ENCODE data around the gene ADK. TPM values are rescaled to one million over a fixed set of nuclear protein-coding genes. Genes with fewer than 3 reads are reported as not detected.

The ADK gene
- total RNA-seq, 4 donors from 2014 or later: 42.3 to 46.3 (median 42.9) TPM

- TF ChIP-seq CTCF (IDR thresholded peaks at IDR 0.05) (no peak), POLR2A (IDR thresholded peaks at IDR 0.05) (no peak)
- WGBS, 2 donors: 79 to 84% methylated on average over 2 of the region's 2 CpGs
- no peak overlapping the region for H3K4me3 ChIP-seq (ENCODE audit: low read depth, poor library complexity, severe bottlenecking)
- intact Hi-C loops (cut with DNase I; ENCODE audit: low total_unique reads): loop anchor here (10.0 kb wide), 1 partner anchor 547 kb away; no protein-coding TSS in a partner anchor
- no peak for DNase-seq (ENCODE audit: low spot score in 2 of 2)
Measured at GRCh38 chr10:74381291-74381853, 230.4 kb downstream of the ADK start.

- WGBS, 2 donors: 81 to 90% methylated on average over 1 of the region's 1 CpG
- no peak for TF ChIP-seq CTCF (IDR thresholded peaks at IDR 0.05)
- no peak for TF ChIP-seq POLR2A (IDR thresholded peaks at IDR 0.05)
- intact Hi-C loops (cut with DNase I; ENCODE audit: low total_unique reads): loop anchor here (10.0 kb wide), 1 partner anchor 548 kb away; no protein-coding TSS in a partner anchor
- DNase-seq (ENCODE audit: low spot score in 2 of 2): no peak
- H3K4me3 ChIP-seq (ENCODE audit: low read depth, poor library complexity, severe bottlenecking): no peak overlapping the region
Measured at GRCh38 chr10:74382663-74383062, 231.6 kb downstream of the ADK start.

GRCh38 chr10:74383642-74384041, 232.6 kb downstream of the ADK start:
- intact Hi-C loops (cut with DNase I; ENCODE audit: low total_unique reads): loop anchor here (10.0 kb wide), 1 partner anchor 549 kb away; no protein-coding TSS in a partner anchor
- no peak for TF ChIP-seq POLR2A (IDR thresholded peaks at IDR 0.05)
- no peak for TF ChIP-seq CTCF (IDR thresholded peaks at IDR 0.05)
- no peak for DNase-seq (ENCODE audit: low spot score in 2 of 2)
- H3K4me3 ChIP-seq (ENCODE audit: low read depth, poor library complexity, severe bottlenecking): no peak overlapping the region

- intact Hi-C loops (cut with DNase I; ENCODE audit: low total_unique reads): loop anchor here (10.0 kb wide), 1 partner anchor 550 kb away; no protein-coding TSS in a partner anchor
- TF ChIP-seq CTCF (IDR thresholded peaks at IDR 0.05) (no peak), POLR2A (IDR thresholded peaks at IDR 0.05) (no peak)
- no peak for DNase-seq (ENCODE audit: low spot score in 2 of 2)
- WGBS, 2 donors: 95 to 98% methylated on average over 3 of the region's 3 CpGs
- no peak overlapping the region for H3K4me3 ChIP-seq (ENCODE audit: low read depth, poor library complexity, severe bottlenecking)
Measured at GRCh38 chr10:74384615-74385183, 233.7 kb downstream of the ADK start.

- H3K4me3 ChIP-seq (ENCODE audit: low read depth, poor library complexity, severe bottlenecking): no peak overlapping the region
- TF ChIP-seq CTCF (IDR thresholded peaks at IDR 0.05): no peak
- TF ChIP-seq POLR2A (IDR thresholded peaks at IDR 0.05): no peak
- no peak for DNase-seq (ENCODE audit: low spot score in 2 of 2)
- intact Hi-C loops (cut with DNase I; ENCODE audit: low total_unique reads): loop anchor here (10.0 kb wide), 1 partner anchor 554 kb away; no protein-coding TSS in a partner anchor
Measured at GRCh38 chr10:74388801-74389200, 237.8 kb downstream of the ADK start.

Data from lower leg skin (tissue), 4 donors.